IPS-18a (cell line): ENCODE results near the gene RPL18.

ENCODE experiments used
- H3K27ac ChIP-seq: one replicate; pipeline ENCODE4 v1.5.1; 2013; ENCODE audit warnings: low read length
- H3K27me3 ChIP-seq: one replicate; pipeline ENCODE4 v1.6.1; 2013; ENCODE audit warnings: mild to moderate bottlenecking, low read length; ENCODE audit not compliant: control insufficient read depth, insufficient read depth
- H3K36me3 ChIP-seq: one replicate; pipeline ENCODE4 v1.6.1; 2013; ENCODE audit warnings: low read depth, low read length; ENCODE audit not compliant: control insufficient read depth
- H3K4me1 ChIP-seq: one replicate; pipeline ENCODE4 v1.6.1; 2013; ENCODE audit warnings: low read depth, low read length; ENCODE audit not compliant: control insufficient read depth
- H3K4me3 ChIP-seq: one replicate; pipeline ENCODE4 v1.5.1; 2013; ENCODE audit warnings: low read length
- H3K9ac ChIP-seq: one replicate; pipeline ENCODE4 v1.6.1; 2013; ENCODE audit warnings: mild to moderate bottlenecking, low read length, moderate library complexity
- H3K9me3 ChIP-seq: one replicate; pipeline ENCODE4 v1.6.1; 2013; ENCODE audit warnings: low read depth, low read length; ENCODE audit not compliant: control insufficient read depth

The RPL18 gene

DNA sequence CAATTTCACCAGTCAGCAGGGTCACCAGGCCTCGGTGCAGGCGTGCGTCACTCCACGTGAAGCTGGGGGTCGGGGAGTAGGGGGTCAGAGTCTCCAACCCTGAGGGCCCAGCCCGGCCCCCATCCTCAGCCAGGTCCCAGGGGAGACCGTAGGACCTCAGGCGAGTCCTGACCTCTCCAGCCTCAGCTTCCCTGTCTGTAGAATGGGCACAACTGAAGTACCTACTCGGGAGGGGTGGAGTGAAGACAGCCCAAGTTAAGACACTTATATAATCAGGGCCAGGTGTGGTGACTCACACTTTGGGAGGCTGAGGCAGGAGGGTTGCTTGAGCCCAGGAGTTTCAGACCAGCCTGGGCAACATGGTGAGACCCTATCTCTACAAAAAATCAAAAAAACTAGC is 15.1 kb downstream of the RPL18 start:
- H3K27me3 ChIP-seq, result no peaks in the 10 kb centered on the region
- H3K9me3 ChIP-seq, result no peaks in the 10 kb centered on the region
- H3K27ac ChIP-seq, result no peak overlapping the region
- H3K4me1 ChIP-seq, result no peaks in the 10 kb centered on the region
- H3K36me3 ChIP-seq, result no peaks in the 10 kb centered on the region
- H3K4me3 ChIP-seq, result no peak overlapping the region
- no peak overlapping the region for H3K9ac ChIP-seq

DNA sequence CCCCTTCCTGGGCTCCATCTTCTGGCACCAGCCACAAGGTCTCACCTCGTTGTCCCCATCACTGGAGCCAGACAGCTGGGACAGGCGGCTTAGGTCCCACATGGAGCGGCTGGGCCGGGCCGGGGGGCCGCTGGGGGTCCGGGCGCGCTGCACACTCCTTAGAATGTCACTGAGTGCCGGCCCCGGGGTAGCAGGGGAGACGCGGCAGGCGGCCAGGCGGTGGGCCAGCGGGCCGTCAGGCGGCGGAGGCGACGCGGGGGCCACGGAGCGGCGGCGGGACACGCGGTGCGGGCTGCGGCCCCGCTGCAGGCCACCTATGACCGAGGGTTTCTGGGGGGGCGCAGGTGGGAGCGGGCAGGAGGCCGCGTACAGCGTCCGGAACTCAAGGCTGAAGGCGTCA is 15.5 kb downstream of the RPL18 start:
- Histone ChIP-seq H3K9me3 (no peaks in the 10 kb centered on the region), H3K27me3 (no peaks in the 10 kb centered on the region), H3K9ac (no peak overlapping the region), H3K27ac (no peak overlapping the region), H3K4me1 (no peaks in the 10 kb centered on the region), H3K4me3 (no peak overlapping the region), H3K36me3 (no peaks in the 10 kb centered on the region)

DNA sequence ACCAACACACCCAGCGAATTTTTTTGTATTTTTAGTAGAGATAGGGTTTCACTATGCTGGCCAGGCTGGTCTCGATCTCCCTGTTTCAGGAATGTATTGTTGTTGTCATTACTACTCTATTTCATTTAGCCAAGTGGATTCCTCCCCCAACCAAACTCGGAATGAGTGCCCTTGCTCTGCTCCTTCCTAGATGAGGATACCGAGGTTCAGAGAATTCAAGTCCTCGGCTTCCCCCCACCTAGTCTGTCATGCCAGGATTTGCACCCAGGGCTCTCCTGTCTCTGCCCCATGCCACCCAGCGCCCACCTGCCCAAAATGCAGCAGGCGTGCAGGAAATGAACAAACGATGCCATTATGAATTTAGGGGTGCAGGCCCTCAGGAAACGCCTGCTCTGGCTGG is 16.0 kb downstream of the RPL18 start:
- Histone ChIP-seq H3K27ac (no peak overlapping the region), H3K27me3 (no peaks in the 10 kb centered on the region), H3K9me3 (no peaks in the 10 kb centered on the region)

DNA sequence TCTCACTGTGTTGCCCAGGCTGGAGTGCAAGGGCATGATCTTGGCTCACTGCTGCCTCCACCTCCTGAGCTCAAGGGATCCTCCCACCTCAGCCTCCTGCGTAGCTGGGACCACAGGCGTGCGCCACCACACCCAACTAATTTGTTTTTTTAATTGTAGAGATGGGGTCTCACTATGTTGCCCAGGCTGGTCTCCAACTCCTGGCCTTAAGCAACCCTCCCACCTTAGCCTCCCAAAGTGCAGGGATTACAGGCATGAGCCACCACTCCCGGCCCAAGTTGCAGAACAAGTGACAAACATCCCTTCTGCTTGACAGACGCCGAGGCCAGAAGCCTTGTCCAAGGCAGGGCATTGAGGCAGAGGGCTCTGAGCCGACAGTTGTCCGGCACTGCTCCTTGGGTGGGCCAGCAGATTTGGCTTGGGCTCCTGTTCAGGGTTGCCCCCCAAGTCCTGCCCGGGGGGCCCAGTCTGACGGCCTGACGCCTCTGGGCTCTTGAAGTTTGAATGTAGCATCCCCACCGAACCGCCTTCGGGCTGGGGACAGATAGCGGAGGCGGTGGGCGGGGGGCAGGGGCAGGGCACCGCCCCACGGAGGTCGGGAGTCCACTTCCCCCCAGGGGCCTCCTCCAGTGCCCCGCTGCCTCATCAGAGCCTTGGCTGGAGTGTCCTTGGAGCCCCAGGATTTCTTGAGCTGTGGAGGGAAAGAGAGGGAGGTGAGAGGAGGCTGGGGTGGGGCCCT is 18.1 kb downstream of the RPL18 start:
- H3K9ac ChIP-seq, result no peak overlapping the region

More for the DNA sequence above, 16.0 kb downstream of the RPL18 start:
- Histone ChIP-seq H3K9ac (no peak overlapping the region), H3K4me1 (no peaks in the 10 kb centered on the region), H3K4me3 (no peak overlapping the region), H3K36me3 (no peaks in the 10 kb centered on the region)

DNA sequence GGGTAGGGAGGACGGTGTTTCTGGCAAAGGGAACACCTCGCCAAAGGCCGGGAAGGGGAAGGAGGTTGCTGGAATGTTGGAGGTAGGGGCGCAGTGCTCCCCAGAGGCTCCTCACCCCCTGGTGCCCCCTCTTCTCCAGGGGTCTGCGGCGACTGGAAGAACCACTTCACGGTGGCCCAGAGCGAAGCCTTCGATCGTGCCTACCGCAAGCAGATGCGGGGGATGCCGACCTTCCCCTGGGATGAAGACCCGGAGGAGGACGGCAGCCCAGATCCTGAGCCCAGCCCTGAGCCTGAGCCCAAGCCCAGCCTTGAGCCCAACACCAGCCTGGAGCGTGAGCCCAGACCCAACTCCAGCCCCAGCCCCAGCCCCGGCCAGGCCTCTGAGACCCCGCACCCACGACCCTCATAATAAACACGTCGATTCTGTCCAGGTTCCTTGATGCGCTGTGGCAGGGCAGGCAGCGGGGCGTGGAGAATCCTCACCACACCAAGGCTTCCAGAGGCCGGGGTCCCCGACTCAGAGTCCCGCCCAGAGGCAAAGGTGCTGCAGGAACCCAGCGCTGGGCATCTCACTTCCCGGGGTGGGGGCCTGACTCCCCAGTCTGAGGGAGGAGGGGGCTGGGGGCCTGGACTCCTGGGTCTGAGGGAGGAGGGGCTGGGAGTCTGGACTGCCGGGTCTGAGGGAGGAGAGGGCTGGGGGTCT is 19.8 kb downstream of the RPL18 start:
- Histone ChIP-seq H3K4me1 (no peaks in the 10 kb centered on the region), H3K27me3 (no peaks in the 10 kb centered on the region), H3K36me3 (no peaks in the 10 kb centered on the region), H3K9me3 (no peaks in the 10 kb centered on the region), H3K27ac (no peak overlapping the region), H3K4me3 (no peak overlapping the region), H3K9ac (no peak overlapping the region)

More for the DNA sequence above, 18.1 kb downstream of the RPL18 start:
- Histone ChIP-seq H3K4me3 (no peak overlapping the region), H3K9me3 (no peaks in the 10 kb centered on the region), H3K36me3 (no peaks in the 10 kb centered on the region), H3K27me3 (no peaks in the 10 kb centered on the region), H3K27ac (no peak overlapping the region), H3K4me1 (no peaks in the 10 kb centered on the region)

DNA sequence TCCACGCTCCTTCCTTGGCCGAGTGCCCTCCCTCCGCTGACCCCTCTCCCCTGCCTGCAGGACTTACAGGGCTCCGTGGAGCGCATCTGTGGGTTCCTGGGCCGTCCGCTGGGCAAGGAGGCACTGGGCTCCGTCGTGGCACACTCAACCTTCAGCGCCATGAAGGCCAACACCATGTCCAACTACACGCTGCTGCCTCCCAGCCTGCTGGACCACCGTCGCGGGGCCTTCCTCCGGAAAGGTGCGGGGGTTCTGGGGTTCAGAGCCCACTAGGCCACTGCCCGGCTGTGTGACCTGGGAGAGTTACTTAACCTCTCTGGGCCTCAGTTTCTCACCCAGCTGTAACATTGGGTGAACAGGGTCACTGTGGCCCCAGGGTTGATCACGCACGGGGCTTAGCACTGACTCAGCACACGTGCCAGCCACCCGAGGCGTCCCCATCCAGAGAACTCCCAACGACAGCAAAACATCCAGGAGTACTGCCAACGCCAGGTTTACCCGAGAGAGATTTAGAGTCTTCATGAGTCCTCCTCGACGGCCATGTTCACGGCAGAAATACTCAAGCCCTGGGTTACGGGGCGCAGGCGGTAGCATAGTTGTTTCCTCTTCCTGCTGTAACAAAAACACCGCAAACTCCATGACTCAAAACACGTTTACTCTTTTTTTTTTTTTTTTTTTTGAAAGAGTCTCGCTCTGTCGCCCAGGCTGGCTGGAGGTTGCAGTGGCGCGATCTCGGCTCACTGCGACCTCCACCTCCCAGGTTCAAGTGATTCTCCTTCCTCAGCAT is 22.1 kb downstream of the RPL18 start:
- no peak overlapping the region for H3K27ac ChIP-seq
- no peak overlapping the region for H3K9ac ChIP-seq
- no peak overlapping the region for H3K4me3 ChIP-seq
- no peaks in the 10 kb centered on the region for H3K27me3 ChIP-seq
- no peaks in the 10 kb centered on the region for H3K9me3 ChIP-seq
- H3K4me1 ChIP-seq, result no peaks in the 10 kb centered on the region
- H3K36me3 ChIP-seq, result no peaks in the 10 kb centered on the region

DNA sequence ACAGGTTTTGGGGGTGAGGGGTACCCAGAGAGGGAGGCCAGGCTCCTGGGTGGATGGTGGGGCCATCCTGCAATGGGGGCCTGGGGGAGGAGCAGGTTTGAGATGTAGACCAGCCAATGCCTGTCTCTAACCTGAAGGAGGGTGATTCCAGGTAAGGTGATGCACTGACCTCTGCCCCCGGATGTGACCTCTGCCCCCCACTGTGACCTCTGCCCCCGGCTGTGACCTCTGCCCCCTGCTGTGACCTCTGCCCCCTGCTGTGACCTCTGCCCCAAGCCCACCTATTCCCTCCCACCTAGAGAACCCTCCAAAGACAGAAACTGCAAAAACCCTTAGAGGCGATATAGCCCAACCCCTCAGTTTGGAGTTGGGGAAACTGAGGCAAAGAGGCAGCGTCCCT is 22.7 kb downstream of the RPL18 start:
- H3K27ac ChIP-seq, result no peak overlapping the region
- H3K9ac ChIP-seq, result no peak overlapping the region

DNA sequence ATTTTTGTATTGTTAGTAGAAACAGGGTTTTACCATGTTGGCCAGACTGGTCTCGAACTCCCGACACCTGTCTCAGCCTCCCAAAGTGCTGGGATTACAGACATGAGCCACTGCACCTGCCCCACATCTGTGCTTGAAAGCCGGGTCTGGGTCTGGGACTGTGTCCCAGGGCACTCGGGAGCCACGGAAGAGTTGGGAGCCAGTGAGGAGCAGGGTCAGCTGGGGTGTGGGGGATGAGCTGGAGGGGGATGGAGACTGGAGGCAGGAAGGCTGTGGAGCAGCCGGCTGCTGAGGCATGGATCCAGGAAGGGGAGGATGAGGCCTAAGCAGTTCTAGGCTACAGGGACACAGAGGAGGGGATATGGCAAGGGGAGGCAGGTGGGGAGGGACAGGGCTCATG is 23.1 kb downstream of the RPL18 start:
- Histone ChIP-seq H3K27ac (no peak overlapping the region), H3K4me3 (no peak overlapping the region), H3K9ac (no peak overlapping the region), H3K4me1 (no peaks in the 10 kb centered on the region), H3K27me3 (no peaks in the 10 kb centered on the region), H3K36me3 (no peaks in the 10 kb centered on the region), H3K9me3 (no peaks in the 10 kb centered on the region)

More for the DNA sequence above, 22.7 kb downstream of the RPL18 start:
- H3K9me3 ChIP-seq, result no peaks in the 10 kb centered on the region
- H3K36me3 ChIP-seq, result no peaks in the 10 kb centered on the region
- H3K27me3 ChIP-seq, result no peaks in the 10 kb centered on the region
- no peaks in the 10 kb centered on the region for H3K4me1 ChIP-seq
- no peak overlapping the region for H3K4me3 ChIP-seq

DNA sequence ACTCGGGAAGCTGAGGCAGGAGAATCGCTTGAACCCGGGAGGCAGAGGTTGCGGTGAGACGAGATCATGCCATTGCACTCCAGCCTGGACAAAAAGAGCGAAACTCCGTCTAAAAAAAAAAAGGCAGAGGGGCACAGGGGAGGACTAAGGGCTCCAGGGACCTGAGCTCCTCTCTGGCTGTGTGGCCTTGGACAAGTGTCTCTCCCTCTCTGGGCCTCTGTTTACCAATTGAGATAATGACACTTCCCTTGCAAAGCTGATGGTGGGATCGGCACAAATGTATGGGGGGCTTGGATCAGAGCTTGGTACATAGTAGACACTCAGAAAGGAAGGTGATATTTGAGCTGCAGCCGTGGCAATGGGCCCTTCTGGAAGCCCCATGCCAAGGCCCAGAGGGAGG is 23.8 kb downstream of the RPL18 start:
- Histone ChIP-seq H3K9me3 (no peaks in the 10 kb centered on the region), H3K4me3 (no peak overlapping the region), H3K9ac (no peak overlapping the region), H3K4me1 (no peaks in the 10 kb centered on the region), H3K27ac (no peak overlapping the region), H3K27me3 (no peaks in the 10 kb centered on the region), H3K36me3 (no peaks in the 10 kb centered on the region)

DNA sequence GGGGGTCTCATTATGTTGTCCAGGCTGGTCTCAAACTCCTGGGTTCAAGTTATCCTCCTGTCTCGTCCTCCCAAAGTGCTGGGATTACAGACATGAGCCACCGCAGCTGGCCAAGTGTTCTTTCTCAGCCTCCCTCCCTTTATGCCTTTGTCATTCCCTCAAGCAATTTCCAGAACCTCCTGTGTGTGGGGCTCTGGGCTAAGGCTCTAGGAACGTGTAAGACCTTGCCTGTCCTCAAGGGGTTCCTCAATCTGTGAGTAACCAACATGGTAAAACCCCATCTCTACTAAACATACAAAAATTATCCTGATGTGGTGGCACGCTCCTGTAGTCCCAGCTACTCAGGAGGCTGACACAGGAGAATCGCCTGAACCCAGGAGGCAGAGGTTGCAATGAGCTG is 28.0 kb downstream of the RPL18 start:
- Histone ChIP-seq H3K27ac (no peak overlapping the region), H3K36me3 (no peaks in the 10 kb centered on the region), H3K27me3 (peaks cover 5% of the 10 kb centered on the region), H3K9me3 (no peaks in the 10 kb centered on the region), H3K9ac (no peak overlapping the region), H3K4me3 (no peak overlapping the region), H3K4me1 (no peaks in the 10 kb centered on the region)

DNA sequence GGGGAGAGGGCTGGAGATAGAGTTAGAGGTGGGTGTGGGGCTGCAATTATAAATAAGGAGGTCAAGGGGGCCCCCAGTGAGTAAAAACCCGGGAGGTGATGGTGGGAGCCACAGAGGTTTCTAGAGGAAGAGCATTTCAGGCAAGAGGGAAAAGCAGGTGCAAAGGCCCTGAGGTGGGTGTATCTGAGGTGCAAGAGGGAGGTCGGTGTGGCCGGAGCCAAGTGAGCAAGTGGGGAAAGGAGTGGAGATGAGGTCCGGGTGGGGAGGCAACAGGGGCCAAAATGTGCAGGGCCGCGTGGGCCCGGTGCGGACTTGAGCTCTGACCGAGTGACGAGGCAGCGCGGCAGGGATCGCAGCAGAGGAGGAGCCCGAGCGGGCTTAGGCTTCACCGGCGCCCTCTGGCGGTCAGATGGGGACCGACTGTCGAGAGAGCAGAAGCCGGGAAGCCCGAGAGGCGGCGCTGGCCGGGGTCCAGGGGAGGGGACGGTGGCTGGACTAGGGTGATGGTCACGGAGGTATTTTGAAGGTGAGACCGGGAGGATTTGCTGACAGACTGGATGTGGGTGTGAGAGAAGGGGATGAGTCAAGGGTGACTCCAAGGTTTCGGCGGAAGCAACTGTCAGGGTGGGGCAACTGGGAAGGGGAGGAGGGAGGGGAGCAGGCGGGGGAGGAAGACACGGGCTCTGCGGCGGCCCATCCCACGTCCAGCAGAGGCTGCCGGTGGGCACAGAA is 30.1 kb downstream of the RPL18 start:
- peaks cover 5% of the 10 kb centered on the region for H3K27me3 ChIP-seq
- no peak overlapping the region for H3K9ac ChIP-seq
- no peaks in the 10 kb centered on the region for H3K4me1 ChIP-seq
- no peaks in the 10 kb centered on the region for H3K36me3 ChIP-seq
- no peaks in the 10 kb centered on the region for H3K9me3 ChIP-seq
- no peak overlapping the region for H3K27ac ChIP-seq
- H3K4me3 ChIP-seq, result peak overlapping the region; percentile 44
